SK-N-MC (cell line): ENCODE results near the gene MRPL9.

ENCODE experiments used
- EZH2 ChIP-seq: fragments of 200-600 bp; sonication (generic); IDR thresholded peaks from one replicate; pipeline ENCODE4 v1.6.1; 2017; ENCODE audit warnings: antibody characterized with exemption
- FOXP2 ChIP-seq: optimal IDR thresholded peaks from 2 replicates; pipeline ENCODE3; 2011; ENCODE audit warnings: mild to moderate bottlenecking, moderate library complexity; ENCODE audit not compliant: insufficient read depth; ENCODE audit errors: extremely low read length, control extremely low read depth
- POLR2AphosphoS5 ChIP-seq: IDR thresholded peaks from 2 replicates; pipeline ENCODE4 v1.6.1; 2012; ENCODE audit warnings: mild to moderate bottlenecking, low read depth, low read length, borderline replicate concordance

GRCh38 chr1:151799179-151800022 lies 36.1 kb upstream of the MRPL9 start:
- no peak for TF ChIP-seq POLR2AphosphoS5
- no peak for TF ChIP-seq EZH2
- no peak for TF ChIP-seq FOXP2
